Keratinocyte (primary cell): ENCODE results near the gene GALNT13.

Source experiments
- CTCF ChIP-seq, 3 experiments: IDR thresholded peaks in 1 of 3; conservative IDR thresholded peaks in 1 of 3; optimal IDR thresholded peaks in 1 of 3; 2 replicates in 2 of 3; 3 replicates in 1 of 3; pipeline versions ENCODE3 to v1.5.1; 2011; ENCODE audit warnings: low read length in 3 of 3, mild to moderate bottlenecking in 3 of 3, moderate library complexity in 2 of 3, control low read depth in 1 of 3, inconsistent platforms in 1 of 3; ENCODE audit not compliant: insufficient read depth in 2 of 3; ENCODE audit errors: extremely low read depth in 1 of 3
- EZH2 ChIP-seq: IDR thresholded peaks from one replicate; pipeline ENCODE4 v1.6.1; 2012; ENCODE audit warnings: inconsistent platforms, mild to moderate bottlenecking, low read length, moderate library complexity

DNA sequence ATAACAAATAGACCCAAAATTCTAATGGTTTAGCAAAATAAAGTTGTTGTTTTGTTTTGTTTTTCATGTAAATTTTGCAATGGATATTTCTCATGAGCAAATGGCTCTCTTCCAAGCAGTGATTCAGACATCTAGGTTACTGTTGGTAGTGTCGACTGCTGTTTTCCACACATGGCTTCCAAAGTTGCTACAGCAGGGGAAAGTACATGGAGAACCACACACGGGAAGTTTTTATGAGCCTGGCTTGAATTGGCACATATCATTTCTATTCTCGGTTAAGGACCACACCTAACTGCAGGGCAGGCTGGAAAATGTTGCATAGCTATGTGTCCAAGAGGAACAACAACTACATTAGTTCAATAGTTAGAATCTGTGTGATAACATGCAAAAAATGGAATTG is 262.1 kb downstream of the GALNT13 start:
- TF ChIP-seq CTCF (optimal IDR thresholded peaks at IDR 0.05 in 1 of 3, IDR thresholded peaks at IDR 0.05 in 1 of 3, conservative IDR thresholded peaks at IDR 0.05 in 1 of 3; ENCODE audit: extremely low read depth in 1 of 3, insufficient read depth in 2 of 3, low read length in 3 of 3) (no peak), EZH2 (no peak)
